Effector memory CD4-positive, alpha-beta T cell (primary cell): ENCODE data around the gene WWP2.
"Not testable (repeated sequence)": the region's sequence is repeated elsewhere in the genome, so short reads cannot be mapped to it uniquely, and the experiment has no call there.

Experiments used
- DNase-seq, 3 donors: peaks; one replicate each; pipeline ENCODE4 v3.0.0-alpha.2; 2020
- H3K27ac ChIP-seq: 2 replicates; pipeline ENCODE4 v1.7.0; 2013; ENCODE audit warnings: mild to moderate bottlenecking, low read length, moderate library complexity; ENCODE audit not compliant: insufficient read depth, poor library complexity, severe bottlenecking
- H3K27me3 ChIP-seq: replicated peaks from 2 replicates; pipeline ENCODE4 v1.7.0; 2013; ENCODE audit warnings: mild to moderate bottlenecking, low read length; ENCODE audit not compliant: insufficient read depth, control insufficient read depth, poor library complexity, severe bottlenecking
- H3K36me3 ChIP-seq: 2 replicates; pipeline ENCODE4 v1.7.0; 2013; ENCODE audit warnings: mild to moderate bottlenecking, low read length, moderate library complexity; ENCODE audit not compliant: control insufficient read depth, insufficient read depth
- H3K4me1 ChIP-seq: 2 replicates; pipeline ENCODE4 v1.7.0; 2013; ENCODE audit warnings: low read length, mild to moderate bottlenecking; ENCODE audit not compliant: control insufficient read depth, insufficient read depth, poor library complexity, severe bottlenecking
- H3K4me3 ChIP-seq: 2 replicates; pipeline ENCODE4 v1.7.0; 2013; ENCODE audit warnings: low read length, low read depth, mild to moderate bottlenecking; ENCODE audit not compliant: insufficient read depth, poor library complexity, severe bottlenecking
- H3K9me3 ChIP-seq: 2 replicates; pipeline ENCODE4 v1.7.0; 2013; ENCODE audit warnings: mild to moderate bottlenecking, low read length, moderate library complexity; ENCODE audit not compliant: control insufficient read depth

The WWP2 gene

DNA sequence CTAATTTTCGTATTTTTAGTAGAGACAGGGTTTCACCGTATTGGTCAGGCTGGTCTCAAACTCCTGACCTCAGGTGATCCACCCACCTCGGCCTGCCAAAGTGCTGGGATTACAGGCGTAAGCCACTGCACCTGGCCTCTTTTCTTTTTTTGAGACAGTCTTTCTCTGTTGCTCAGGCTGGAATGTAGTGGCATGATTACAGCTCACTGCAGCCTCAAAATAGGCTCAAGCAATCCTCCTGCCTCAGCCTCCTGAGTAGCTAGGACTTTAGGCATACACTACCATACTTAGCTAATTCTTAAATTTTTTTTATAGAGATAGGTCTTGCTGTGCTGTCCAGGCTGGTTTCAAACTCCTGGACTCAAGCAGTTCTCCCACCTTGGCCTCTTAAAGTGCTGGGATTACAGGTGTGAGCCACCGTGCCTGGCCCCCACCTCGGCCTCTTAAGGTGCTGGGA is 29.3 kb downstream of the WWP2 start:
- not testable (repeated sequence) for H3K9me3 ChIP-seq, H3K27me3 ChIP-seq, H3K4me3 ChIP-seq, H3K27ac ChIP-seq, DNase-seq, H3K4me1 ChIP-seq
- peaks cover 27% of the 10 kb centered on the region for H3K36me3 ChIP-seq

DNA sequence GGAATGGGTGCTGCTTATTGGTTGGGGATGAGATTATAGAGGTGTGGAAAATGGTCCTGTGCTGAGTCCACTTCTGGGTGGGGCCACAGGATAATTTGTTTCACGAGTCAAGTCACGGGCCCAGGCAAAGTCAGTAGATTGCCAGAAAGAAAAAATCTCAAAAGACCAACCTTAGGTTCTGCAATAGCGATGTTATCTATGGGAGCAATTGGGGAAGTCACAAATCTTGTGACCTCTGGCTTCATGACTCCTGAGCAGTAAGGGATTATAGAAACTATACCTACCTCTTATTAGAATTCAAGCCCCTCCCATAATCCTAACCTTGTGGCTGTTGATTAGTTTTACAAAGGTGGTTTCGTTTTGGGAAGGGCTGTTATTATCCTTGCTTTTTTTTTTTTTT is 31.4 kb downstream of the WWP2 start:
- no peaks in the 10 kb centered on the region for H3K9me3 ChIP-seq
- H3K36me3 ChIP-seq, result peaks cover 11% of the 10 kb centered on the region
- no peak for DNase-seq

DNA sequence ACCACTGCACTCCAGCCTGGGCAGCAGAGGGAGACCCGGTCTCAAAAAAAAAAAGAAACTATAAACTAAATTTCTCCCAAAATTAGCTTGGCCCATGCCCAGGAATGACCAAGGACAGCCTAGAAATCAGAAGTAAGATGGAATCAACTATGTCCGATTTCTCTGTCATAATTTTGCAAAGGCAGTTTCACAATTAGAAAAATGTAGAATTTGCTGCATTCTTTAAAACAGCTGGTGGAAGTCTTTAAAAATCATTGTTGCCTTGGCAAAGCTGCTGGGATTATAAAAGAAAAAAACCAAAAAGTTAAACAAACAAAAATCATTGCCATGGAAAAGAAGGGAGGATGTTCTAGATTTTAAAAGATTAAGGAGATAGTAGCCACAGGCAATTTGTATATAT is 32.4 kb downstream of the WWP2 start:
- Histone ChIP-seq H3K36me3 (peaks cover 18% of the 10 kb centered on the region), H3K4me3 (no peak overlapping the region), H3K27me3 (no peaks in the 10 kb centered on the region), H3K27ac (no peak overlapping the region), H3K9me3 (no peaks in the 10 kb centered on the region), H3K4me1 (no peaks in the 10 kb centered on the region)
- no peak for DNase-seq

More for the DNA sequence above, 31.4 kb downstream of the WWP2 start:
- Histone ChIP-seq H3K27ac (no peak overlapping the region), H3K4me3 (no peak overlapping the region), H3K27me3 (no peaks in the 10 kb centered on the region), H3K4me1 (no peaks in the 10 kb centered on the region)

DNA sequence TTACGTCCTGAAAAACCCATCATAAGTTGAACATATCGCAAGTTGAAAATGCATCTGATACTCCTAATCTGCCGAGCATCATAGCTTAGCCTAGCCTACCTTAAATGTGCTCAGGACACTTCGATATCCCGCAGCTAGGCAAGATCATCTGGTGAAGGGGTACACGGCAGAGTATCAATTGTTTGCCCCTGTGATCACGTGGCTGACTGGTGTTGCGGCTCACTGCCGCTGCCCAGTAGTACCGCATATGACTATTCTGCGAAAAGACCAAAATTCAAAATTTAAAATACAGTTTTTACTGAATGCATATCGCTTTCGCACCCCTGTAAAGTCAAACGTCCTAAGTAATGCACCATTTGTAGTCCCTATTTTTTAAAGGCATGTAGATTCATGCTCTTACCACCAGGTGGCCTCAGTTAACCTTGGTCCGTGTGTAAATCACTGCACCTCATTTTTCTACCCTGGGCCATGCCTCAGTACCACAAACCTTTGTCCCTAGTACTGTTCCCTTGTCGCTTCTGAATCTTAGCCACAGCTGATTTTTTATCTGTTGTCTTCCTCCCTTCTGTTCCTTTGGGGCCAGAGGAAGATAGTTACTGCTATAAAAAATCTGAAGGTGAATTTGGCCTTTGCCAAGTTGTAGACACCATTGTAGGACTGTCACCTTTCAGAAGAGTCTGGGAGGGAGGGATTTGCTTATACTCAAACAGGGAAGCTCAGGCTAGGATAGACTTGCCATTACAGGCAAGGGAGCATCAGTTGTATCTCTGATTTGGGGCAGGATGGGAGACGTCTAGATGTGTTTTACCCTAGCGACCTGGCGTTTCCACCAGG is 34.4 kb downstream of the WWP2 start:
- H3K9me3 ChIP-seq, result no peaks in the 10 kb centered on the region
- H3K27ac ChIP-seq, result no peak overlapping the region
- H3K4me3 ChIP-seq, result no peak overlapping the region
- no peaks in the 10 kb centered on the region for H3K4me1 ChIP-seq
- peaks cover 25% of the 10 kb centered on the region for H3K36me3 ChIP-seq
- no peaks in the 10 kb centered on the region for H3K27me3 ChIP-seq
- DNase-seq, result peak in 1 of 3 donors; percentile 7

DNA sequence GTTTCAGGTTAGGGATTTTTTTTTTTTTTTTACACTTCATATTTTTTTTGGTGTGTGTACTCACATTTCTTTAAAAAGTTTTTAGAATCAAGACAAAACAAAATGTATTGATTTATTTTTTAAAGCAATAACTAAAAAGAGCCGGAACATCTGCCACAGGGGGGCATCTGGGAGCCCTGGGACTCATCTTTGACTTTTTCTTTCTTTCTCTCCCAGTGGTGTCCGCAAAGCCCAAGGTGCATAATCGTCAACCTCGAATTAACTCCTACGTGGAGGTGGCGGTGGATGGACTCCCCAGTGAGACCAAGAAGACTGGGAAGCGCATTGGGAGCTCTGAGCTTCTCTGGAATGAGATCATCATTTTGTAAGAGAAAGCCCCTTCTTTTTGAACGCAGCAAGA is 36.3 kb downstream of the WWP2 start:
- Histone ChIP-seq H3K27me3 (no peaks in the 10 kb centered on the region), H3K4me3 (no peak overlapping the region), H3K4me1 (no peaks in the 10 kb centered on the region), H3K27ac (no peak overlapping the region), H3K36me3 (peaks cover 29% of the 10 kb centered on the region), H3K9me3 (no peaks in the 10 kb centered on the region)
- DNase-seq, result no peak

DNA sequence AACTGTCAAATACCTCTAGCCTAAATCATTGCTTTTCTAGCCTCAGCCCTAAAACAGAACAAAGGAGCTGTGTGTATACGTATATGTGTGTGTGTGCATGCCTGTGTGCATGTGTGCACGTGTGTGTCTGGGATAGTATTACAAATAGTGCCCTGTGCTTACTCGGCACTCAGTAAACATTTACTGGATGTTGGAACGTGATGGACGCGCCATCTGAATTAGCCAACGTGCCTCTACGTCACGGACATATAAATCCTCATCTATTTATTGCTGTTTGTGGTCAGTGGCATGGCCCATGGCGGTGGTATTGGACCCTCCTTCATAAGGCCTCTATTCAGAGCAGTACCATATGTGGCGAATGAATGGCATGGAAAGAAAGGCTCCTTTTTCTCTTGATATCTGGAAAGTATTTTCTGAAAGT is 37.5 kb downstream of the WWP2 start:
- no peaks in the 10 kb centered on the region for H3K9me3 ChIP-seq
- H3K27me3 ChIP-seq, result no peaks in the 10 kb centered on the region
- no peak overlapping the region for H3K4me3 ChIP-seq
- no peak for DNase-seq
- H3K27ac ChIP-seq, result no peak overlapping the region
- no peaks in the 10 kb centered on the region for H3K4me1 ChIP-seq
- peaks cover 29% of the 10 kb centered on the region for H3K36me3 ChIP-seq

DNA sequence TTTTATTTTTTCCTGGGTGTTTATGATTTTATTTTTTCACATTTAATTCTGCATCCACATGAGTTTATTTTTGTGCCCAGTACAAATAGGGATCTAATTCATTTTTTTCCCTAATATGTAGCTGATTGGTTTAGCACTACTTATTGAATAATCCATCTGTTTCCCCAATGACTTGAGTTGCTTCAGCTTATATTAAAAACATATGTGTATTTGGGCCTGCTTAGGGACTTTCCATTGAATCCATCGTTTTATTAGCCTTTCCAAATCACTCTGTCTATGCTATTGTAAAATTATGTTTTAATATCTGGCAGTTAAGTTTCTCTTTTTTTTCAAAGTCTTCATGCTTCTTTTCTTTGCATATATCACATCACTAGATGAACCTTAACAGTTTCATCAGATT is 42.2 kb downstream of the WWP2 start:
- H3K9me3 ChIP-seq, result no peaks in the 10 kb centered on the region
- no peaks in the 10 kb centered on the region for H3K27me3 ChIP-seq
- H3K4me1 ChIP-seq, result no peaks in the 10 kb centered on the region
- H3K27ac ChIP-seq, result no peak overlapping the region
- H3K4me3 ChIP-seq, result no peak overlapping the region
- no peak for DNase-seq
- H3K36me3 ChIP-seq, result peaks cover 24% of the 10 kb centered on the region

DNA sequence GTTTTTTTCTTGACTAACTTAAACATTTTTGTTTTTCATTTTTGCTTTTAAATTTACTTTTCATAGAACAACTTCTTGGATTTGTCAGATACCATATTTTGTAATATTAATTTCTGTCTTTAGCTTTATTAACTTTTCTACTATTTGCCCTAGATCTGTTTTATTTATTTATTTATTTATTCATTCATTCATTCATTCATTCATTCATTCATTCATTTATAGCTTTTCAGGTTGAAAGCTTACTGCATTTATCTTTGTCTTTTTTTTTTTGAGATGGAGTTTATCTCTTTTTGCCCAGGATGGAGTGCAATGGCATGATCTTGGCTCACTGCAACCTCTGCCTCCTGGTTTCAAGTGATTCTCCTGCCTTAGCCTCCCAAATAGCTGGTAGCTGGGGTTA is 44.6 kb downstream of the WWP2 start:
- H3K4me3 ChIP-seq, H3K27ac ChIP-seq, H3K27me3 ChIP-seq, H3K9me3 ChIP-seq, H3K4me1 ChIP-seq, DNase-seq: not testable (repeated sequence)
- H3K36me3 ChIP-seq, result peaks cover 14% of the 10 kb centered on the region

DNA sequence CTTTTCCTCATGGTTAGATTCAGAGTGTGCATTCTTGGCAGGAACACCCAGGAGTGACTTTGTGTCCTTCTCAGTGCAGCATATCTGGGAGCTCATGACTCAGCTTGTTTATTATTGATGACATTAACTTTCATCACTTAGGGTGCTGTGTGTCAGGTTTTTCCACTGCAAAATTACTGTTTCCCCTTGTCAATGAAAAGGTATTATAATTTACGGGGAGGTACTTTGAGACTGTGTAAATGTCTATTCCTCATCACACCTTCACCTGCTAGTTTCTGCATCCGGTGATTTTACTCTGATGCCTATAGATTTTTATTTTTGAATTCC is 50.5 kb downstream of the WWP2 start:
- Histone ChIP-seq H3K27me3 (no peaks in the 10 kb centered on the region), H3K9me3 (no peaks in the 10 kb centered on the region), H3K36me3 (peaks cover 16% of the 10 kb centered on the region), H3K4me3 (no peak overlapping the region), H3K4me1 (no peaks in the 10 kb centered on the region), H3K27ac (no peak overlapping the region)
- DNase-seq, result no peak

DNA sequence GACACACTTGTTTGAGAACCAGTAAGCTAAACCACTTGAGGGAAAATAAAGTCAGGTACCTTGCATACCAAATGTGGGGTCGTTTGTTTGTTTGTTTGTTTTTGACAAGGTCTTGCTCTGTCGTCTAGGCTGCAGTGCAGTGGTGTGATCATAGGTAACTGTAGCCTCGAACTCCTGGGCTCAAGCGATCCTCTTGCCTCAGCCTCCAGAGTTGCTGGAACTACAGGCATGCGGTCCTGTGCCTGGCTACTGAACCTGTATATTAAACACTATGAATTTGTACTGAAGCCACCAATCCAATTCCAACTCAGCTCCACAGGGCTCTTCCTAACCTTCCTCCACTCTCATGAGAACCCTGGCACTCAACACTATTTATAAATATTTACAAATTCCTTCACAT is 51.9 kb downstream of the WWP2 start:
- H3K9me3 ChIP-seq, result no peaks in the 10 kb centered on the region
- no peak overlapping the region for H3K4me3 ChIP-seq
- peaks cover 18% of the 10 kb centered on the region for H3K36me3 ChIP-seq
- no peaks in the 10 kb centered on the region for H3K4me1 ChIP-seq
- H3K27ac ChIP-seq, result no peak overlapping the region
- no peak for DNase-seq
- H3K27me3 ChIP-seq, result no peaks in the 10 kb centered on the region
